Testis (tissue), 2 donors: Measurements from ENCODE around the gene NUDT22.

ENCODE experiments used
- CTCF ChIP-seq, 3 experiments: fragments of 450-650 bp in 2 of 3; fragments of 200-600 bp in 1 of 3; sonication (generic) in 1 of 3; IDR thresholded peaks; one replicate each; pipeline ENCODE4 v1.5.1; 2016 to 2019; ENCODE audit warnings: antibody characterized with exemption in 3 of 3, mild to moderate bottlenecking in 2 of 3, moderate library complexity in 1 of 3
- POLR2A ChIP-seq: fragments of 450-650 bp; IDR thresholded peaks from one replicate; pipeline ENCODE4 v1.6.1; 2017; ENCODE audit warnings: antibody characterized with exemption, mild to moderate bottlenecking, moderate library complexity

- TF ChIP-seq POLR2A (no peak), CTCF (IDR thresholded peaks at IDR 0.05) (no peak)
Measured at GRCh38 chr11:64178951-64179639, 47.0 kb upstream of the NUDT22 start.
